GM18507 (cell line): Measurements from ENCODE around the gene CACNA1C.

Experiments
- DNase-seq: peaks from one replicate; pipeline ENCODE4 v3.0.0; 2011; ENCODE audit warnings: low read depth; ENCODE audit not compliant: insufficient read length; ENCODE audit errors: extremely low spot score
- FAIRE-seq: peaks from 2 replicates; lab custom pipeline; 2011; peaks lifted over from hg19 to GRCh38; lab: Jason Lieb, UNC

Gene CACNA1C

DNA sequence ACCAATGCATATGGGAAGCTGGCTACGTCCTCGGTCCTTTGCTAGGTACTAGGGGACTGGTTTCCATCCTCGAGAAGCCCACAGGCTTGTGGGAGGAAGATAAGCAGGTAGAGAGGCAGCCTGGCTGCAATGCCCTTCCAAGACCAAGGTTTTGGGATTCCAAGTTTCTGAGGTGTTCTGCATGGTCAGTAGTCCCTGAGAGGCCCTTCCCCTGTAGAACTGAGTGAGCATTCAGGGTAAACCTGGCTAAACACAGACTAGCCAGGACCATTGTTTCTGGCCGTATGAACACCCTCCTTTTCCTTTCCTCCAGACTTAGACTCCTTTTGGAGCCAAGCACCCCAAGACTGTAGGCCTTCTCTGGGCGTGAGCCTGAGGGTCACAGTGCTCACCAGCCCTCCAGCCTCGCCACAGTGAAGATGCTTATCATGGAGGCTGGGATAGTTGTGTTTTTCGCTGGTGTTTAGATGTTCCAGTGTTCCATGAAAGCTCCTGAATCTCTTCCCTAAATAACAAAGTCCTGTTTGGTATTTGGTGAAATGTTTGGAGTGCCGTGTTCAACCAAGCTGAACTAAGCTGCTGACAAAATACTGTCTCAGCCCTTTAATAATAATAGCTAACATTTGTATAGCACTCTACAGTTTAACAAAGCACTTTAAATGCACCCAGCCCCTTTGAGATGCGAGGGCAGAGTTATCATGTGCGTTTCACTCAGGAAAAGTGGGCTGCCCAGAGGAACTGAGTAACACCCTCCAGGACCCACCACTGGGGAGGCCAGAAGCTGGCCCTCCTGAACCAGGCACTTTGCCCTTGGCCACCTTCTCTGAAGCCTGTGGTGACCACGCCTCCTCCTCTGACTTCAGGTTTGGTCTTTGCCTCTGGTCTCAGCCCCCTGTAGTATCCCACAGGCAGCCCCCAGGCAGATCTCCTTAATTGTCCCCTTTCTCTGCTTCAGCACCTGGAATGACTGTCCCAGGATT, 284.5 kb downstream of the CACNA1C start:
- no peak for DNase-seq

DNA sequence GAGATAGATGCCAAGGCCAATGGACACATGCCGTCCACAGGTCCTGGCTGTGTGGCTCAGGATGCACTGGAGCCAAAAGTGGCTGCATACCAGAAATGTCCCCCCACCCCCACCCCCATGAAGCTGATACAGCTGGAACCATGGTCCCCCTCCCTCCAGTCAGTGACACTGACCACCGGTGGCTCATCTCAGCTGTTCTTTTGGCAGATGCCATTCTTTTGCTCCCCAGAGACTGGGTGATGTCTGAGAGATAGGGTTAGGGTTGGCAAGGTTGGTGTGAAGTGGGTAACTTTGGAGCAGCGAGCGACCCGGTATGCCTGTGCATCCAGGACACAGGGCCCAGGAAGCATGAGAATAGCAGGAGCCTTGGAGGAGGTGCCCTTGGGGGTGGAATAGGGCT, 285.6 kb downstream of the CACNA1C start:
- DNase-seq: no peak
- no peak for FAIRE-seq

More for the DNA sequence above, 284.5 kb downstream of the CACNA1C start:
- FAIRE-seq: no peak

- DNase-seq: no peak
- FAIRE-seq: no peak
Measured at GRCh38 chr12:2338991-2339431, 286.2 kb downstream of the CACNA1C start.

- no peak for FAIRE-seq
Measured at GRCh38 chr12:2341051-2341751, 288.4 kb downstream of the CACNA1C start.

GRCh38 chr12:2341871-2342270, 289.1 kb downstream of the CACNA1C start:
- DNase-seq (no peak), FAIRE-seq (no peak)

More at GRCh38 chr12:2341051-2341751, 288.4 kb downstream of the CACNA1C start:
- DNase-seq: no peak

DNA sequence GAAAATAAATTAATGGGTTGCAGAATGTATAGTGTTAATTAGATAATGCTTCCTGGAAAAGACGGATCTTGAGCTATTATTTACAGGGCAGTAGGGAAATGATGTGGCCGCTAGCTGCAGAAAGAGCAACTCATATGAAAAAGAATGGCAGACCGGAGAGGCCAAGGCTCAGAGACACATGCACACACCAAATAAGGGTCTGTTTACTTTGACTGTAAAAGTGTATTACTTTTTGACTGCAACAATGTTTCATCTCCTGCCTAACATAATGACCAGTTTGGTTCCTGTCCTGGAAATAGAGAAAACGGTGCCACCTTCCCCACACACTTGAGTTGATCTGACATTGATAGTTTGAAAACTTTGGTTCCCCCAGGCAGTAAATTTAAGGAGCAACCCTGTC, 290.9 kb downstream of the CACNA1C start:
- FAIRE-seq: no peak
- DNase-seq: no peak

- FAIRE-seq (no peak), DNase-seq (no peak)
Measured at GRCh38 chr12:2344476-2344875, 291.7 kb downstream of the CACNA1C start.

GRCh38 chr12:2344885-2345284, 292.1 kb downstream of the CACNA1C start:
- no peak for DNase-seq
- FAIRE-seq: no peak

GRCh38 chr12:2345902-2346301, 293.1 kb downstream of the CACNA1C start:
- FAIRE-seq (no peak), DNase-seq (no peak)

GRCh38 chr12:2346416-2346815, 293.6 kb downstream of the CACNA1C start:
- FAIRE-seq (no peak), DNase-seq (no peak)

DNA sequence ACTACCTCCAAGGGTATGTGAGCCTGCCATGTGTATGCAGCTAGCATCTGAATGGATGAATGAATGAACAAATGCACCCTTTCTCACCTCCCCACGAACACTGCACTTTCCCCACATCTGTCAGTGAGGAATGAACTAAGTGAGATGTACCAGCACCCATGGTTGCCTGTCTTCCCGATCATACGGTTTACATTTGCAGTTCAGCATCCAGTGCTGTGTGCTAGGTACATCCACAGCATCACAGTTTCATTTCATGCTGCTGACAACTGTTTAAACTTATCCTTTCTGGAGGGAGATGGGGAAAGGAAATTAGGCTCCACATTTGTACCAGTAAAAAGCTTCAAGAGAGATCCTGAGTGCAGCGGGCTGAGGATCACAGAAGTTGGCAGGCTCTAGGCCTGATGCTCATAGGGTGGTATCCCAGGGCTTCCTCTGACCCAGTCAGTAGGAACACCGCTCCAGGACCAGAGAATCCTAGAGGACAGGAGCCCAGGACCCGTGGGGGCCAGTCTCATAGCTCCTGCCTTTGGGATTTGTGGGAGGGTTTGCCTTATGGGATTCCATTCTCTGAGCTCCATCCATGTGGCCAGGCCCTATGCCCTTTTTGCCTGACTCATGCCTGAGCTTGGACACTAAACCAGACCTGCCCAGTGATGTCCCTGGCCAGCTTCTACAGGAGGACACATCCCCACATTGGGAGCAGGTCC, 294.5 kb downstream of the CACNA1C start:
- DNase-seq: no peak
- FAIRE-seq: no peak

- no peak for DNase-seq
- FAIRE-seq: no peak
Measured at GRCh38 chr12:2347844-2348481, 295.2 kb downstream of the CACNA1C start.

- FAIRE-seq: no peak
Measured at GRCh38 chr12:2348482-2348852, 295.7 kb downstream of the CACNA1C start.

GRCh38 chr12:2351161-2351560, 298.4 kb downstream of the CACNA1C start:
- DNase-seq: no peak
- no peak for FAIRE-seq

More at GRCh38 chr12:2348482-2348852, 295.7 kb downstream of the CACNA1C start:
- no peak for DNase-seq

DNA sequence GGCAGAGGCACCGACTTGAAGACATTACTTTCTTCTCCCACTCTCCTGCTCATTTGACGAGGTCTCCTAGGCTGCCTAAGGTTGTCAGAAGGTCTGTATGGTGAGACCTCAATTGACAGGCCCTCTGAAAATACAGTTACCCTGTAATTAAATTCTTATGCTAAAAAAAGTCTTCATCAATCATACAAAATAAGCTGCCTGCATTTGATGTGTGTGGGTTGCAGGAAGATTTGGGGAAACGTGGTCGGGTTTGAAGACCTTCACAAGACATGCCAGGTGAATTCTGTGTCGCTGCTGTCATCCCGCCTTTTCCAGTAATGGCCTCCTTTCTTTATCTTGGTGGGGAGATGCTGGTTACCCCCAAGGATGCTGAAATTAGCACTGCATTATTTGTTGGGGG, 299.4 kb downstream of the CACNA1C start:
- FAIRE-seq (no peak), DNase-seq (no peak)

- FAIRE-seq (no peak), DNase-seq (no peak)
Measured at GRCh38 chr12:2353281-2353680, 300.5 kb downstream of the CACNA1C start.

GRCh38 chr12:2353691-2354090, 300.9 kb downstream of the CACNA1C start:
- DNase-seq (no peak), FAIRE-seq (no peak)

DNA sequence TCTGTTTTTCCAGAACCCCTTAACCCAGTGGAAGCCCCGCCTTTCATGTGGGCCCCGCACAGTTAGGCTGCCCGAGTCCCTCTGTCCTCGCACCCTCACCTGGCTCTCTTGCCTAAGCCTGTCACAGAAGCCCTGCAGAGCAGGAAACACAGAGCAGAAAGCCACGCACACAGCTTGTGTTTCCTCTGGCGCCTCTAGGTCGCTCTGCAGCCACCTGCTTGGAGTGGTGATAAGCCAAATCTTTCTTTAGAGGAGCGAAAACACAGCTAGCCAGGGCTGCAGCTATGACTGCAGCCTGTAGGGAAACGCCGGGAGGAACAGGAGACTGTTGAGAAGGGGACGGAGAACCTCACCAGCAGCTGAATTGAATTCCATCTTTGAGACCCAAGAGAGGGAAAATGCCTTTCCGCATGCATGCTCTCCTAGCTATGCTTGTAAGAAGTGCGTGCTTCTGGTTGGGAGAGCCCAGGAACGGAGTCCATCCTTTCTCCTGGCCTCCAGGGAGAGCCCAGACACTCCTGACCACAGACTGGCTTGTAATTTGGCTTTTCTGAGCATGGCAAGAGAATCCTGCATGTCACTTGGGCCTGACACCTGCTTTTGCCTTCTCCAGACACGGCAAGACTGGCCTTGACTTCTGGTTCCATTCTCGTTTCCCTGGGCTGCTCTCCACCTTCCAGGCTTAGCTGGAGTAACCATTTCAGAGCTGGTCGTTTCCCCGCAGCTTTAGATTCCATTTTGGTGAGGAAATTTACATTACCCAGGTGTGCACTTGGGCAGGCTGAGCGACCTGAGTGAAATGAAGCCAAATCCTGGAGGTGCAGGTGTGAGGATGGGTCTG, 301.6 kb downstream of the CACNA1C start:
- no peak for DNase-seq
- no peak for FAIRE-seq

GRCh38 chr12:2355198-2355597, 302.4 kb downstream of the CACNA1C start:
- FAIRE-seq (no peak), DNase-seq (no peak)
